GM19193 (cell line): ENCODE data around the gene BEND3.

Source experiments
- POLR2A ChIP-seq: IDR thresholded peaks from 4 replicates; pipeline ENCODE4 v1.6.1; 2011; ENCODE audit not compliant: insufficient read depth, insufficient read length; ENCODE audit errors: extremely low read depth

Gene BEND3

DNA sequence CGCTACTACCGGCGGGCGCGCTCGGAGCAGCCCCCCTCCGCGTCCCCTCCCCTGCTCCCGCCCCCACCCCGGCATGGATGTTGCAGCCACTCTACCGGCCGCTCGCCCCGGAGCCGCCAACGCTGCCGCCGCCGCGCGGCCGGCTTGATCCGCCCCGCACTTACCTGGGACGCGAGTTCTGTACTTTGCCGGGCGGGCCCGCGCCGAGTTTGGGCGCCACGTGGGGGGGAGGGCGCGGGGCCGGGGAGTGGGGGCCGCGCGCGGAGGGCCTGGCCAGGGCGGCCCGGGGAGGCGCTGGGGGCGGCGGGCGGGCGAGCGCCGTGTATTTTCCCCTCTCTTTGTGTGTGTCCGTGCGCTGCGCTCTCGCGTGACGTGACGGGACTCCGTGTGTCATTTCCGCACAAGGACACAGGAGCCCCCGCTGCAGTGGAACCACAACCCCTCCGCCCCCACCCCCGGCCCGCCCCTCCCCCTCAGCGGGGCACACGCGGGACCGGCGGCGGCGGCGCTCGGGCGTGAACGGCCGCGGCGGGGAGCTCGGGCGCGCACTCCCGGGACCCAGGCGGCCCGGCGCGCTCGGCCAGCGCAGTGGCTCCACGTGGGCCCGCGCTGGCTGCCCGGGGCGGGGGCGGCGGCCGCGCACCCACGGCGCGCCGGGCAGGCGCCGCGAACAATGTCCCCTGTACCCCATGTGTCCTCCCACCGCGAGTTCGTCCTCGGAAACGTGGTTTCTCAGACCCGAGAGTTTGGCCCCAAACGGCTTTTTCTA, at the start of gene BEND3:
BEND3 (minus strand) TSS at position 590 of the 769 bp plus-strand sequence. CDS start 16,230 bp downstream, outside the sequence.
- no peak for TF ChIP-seq POLR2A

DNA sequence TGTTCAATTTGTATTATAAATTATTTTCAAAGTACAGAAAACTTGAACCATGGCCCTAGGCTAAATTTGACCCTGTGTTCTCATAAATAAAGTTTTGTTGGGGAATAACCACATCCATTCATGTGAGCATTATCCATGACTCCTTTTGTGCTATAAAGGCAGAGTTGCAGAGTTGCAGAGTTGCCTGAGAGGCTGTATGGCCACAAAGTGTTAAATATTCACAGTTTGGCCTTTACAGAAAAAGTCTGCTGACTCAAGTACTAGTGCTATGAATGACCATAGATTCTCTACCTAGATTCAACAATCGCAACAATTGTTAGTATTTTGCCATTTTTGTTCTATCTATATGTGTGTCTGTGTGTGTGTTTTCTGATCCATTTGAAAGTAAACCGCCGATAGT, 46.2 kb upstream of the BEND3 start:
- TF ChIP-seq POLR2A: no peak

DNA sequence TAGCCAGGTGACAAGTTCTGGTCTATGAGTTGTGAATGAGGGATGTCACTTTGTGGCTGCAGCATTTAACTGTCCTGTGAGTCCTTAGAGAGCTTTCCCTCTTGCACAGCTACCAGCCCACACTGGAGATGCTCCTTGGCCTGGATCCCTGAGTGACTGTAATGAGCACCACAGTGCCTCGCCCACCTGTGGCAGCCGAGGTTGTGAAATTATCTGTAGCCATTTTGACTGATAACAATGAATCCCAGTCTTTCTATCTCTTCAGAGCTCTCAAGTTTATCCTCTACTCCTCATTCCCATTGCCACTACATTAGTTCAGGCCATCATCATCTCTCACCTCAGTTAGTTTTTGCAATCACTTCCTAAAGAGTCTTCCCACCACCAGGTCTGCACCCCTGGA, 41.3 kb upstream of the BEND3 start:
- no peak for TF ChIP-seq POLR2A

DNA sequence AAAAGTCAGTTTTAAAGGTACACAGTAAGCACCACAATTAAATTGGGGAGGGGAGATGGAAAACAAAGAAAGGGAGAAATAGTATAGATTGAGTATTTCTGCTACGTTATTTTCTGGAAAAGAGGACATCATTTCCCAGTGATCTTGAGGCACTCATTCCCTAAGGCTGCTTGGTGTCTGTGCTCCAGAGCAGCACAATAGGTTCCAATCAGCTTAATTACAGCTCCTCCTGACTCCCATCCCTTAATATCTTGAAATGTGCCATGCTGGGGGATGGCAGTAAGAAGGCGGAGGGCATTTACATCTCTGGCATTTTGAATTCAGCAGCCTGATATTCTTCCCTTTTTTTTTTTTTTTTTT, 39.5 kb upstream of the BEND3 start:
- no peak for TF ChIP-seq POLR2A

DNA sequence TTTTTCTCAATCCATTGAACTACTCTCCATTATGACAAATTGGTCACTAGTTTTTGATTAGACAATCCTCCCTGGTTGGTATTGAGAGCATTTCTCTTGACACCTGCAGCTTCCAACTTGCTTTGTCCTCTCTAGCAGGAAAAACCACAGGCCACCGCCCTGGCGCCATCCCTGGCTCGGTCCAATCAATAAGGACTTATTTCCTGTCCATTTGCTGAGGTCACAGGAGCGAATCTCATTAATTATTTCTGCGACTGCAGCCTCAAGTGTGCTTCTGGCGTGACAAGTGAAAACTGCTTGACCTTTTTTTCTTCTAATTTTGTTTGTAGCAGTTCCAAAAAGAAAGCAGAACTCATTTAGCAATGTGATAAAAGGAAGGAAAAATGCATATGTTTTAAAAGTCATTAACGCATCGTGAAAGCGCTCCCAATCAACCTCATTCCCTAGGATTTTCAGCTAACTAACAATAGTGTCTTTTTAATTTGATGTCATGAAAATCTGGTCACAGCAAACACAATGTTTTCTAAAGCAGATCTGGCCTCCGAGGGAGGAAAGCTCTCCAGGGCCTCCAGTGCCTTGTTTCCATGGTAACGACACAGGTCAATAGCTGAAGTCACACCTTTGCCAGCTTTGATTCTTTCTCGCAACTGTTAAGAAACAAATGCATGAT, 39.0 kb upstream of the BEND3 start:
- no peak for TF ChIP-seq POLR2A

DNA sequence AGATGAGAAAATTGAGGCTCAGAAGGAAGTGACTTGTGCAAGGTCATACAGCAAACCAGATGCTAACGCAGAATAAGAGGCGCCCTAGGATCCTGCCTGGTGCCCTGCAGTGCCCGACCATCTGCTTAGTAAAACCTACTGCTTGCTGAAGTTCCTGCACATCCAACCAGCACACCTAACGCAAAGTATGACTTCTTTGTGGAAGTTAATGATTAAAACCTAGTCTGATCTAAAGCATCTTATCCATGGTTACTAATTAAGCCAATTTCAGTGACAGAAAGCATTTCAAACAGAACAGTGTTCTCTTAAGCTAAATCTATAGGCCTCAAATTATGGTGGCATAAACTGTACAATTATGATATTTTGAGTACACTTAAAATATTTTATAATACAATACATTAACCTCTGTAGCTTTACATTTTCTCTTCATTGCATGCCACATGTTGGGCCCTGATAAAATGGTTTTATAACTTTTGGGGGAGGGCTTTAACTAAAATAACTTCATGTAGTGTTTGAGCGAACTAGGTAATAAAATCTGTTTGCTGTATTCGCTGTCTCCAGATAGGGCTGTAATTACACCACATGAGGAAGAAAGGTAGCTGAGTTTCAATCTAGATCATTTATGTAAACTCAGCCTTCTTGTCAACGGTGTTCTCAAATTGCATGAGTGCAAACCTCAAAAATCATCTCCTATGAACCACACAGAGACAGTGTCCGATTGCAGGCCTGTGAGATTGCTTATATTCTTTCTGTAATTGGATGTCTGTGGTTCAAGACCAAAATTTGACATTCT, 37.5 kb upstream of the BEND3 start:
- TF ChIP-seq POLR2A: no peak

DNA sequence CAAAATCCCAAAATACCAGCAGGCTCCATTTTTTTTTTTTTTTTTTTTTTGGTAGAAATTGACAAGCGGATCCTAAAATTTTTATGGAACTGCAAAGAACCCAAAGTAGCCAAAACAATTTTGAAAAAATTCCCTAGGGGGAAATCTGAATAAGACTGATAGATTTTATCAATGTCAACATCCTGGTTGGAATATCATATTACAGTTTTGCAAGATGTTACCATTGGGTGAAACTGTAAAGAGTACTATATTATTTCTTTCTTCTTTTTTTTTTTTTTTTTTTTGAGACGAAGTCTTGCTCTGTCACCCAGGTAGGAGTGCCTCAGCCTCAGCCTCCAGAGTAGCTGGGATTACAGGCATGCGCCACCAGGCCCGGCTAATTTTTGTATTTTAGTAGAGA, 29.4 kb upstream of the BEND3 start:
- no peak for TF ChIP-seq POLR2A

DNA sequence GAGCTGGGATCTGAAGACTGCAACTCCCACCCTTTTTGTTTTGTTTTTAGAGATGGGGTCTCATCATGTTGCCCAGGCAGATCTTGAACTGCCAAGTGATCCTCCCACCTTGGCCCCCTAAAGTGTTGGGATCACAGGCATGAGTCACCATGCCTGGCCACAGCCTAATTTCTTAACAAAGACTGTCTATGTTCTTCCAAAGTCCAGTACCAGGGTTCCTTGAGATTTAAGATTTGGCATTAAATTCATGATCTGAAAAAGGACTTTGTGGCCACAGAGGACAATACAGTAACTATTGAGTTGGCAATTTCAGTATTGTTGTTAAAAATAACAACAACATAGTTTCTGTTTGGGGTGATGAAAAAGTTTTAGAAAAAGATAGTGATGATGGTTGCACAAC, 28.7 kb upstream of the BEND3 start:
- TF ChIP-seq POLR2A: no peak

DNA sequence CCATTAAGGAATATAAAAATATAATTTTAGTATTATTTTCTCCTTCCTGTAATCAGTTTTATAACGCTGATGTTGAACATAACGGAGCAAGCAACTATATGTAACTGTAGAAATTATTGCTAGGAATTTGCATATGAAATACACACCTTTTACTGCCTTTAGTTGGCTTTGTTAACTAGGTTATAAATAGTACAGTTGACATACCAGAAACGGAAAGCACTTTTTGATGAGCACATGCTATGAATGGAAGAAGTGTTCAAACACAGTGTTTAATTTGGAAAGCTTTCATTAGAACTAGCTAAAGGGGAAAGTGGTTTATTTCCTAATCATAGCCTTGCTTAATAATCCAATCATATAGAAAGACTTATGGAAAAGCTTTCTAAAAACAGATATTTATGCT, 25.3 kb upstream of the BEND3 start:
- no peak for TF ChIP-seq POLR2A

DNA sequence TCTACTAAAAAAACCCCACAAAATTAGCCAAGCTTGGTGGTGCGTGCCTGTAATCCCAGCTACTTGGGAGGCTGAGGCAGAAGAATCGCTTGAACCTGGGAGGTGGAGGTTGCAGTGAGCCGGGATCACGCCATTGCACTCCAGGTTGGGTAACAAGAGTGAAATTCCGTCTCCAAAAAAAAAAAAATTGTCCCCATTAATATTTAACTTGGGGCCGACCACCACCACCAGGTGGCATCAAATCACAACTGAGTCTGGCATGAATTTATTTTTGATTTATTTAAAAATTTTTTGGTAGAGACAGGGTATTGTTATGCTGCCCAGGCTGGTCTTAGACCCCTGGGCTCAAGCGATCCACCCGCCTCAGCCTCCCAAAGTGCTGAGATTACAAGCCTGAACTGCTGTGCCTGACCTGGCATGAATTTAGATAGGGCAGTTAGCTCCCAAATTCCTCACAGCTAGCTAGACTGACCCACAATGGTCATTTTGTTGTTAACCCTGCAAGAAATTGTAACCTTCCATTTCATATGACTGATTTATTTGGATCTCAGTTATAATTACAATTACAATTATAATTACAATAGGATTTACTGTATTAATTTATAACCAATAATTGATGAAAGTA, 17.1 kb upstream of the BEND3 start:
- TF ChIP-seq POLR2A: no peak

DNA sequence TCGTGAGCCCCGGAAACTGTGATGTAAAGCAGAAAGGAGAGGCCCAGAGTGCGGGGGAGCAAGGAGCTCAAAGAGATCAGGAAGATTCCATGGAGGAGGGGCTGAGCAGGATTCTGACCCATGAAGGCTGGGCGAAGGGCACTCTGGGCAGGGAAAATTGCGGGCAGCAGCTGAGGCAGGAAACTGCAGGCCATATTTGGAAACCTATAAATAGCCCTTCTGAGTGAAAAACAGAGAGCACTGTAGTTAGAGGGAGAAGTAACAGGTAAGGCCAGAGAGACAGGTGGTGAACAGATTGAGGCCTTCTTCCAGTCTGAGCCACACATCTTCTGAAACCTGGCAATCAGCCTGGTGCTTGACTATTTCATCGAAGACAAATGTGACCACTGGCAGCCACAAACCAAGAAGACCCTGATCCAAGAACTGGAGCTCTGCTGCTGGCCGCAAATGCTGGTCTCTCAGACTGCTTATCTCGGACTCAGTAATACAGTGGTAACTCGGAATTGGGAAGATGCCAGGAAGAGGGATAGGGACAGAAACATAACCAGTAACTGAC, 14.1 kb upstream of the BEND3 start:
- no peak for TF ChIP-seq POLR2A

DNA sequence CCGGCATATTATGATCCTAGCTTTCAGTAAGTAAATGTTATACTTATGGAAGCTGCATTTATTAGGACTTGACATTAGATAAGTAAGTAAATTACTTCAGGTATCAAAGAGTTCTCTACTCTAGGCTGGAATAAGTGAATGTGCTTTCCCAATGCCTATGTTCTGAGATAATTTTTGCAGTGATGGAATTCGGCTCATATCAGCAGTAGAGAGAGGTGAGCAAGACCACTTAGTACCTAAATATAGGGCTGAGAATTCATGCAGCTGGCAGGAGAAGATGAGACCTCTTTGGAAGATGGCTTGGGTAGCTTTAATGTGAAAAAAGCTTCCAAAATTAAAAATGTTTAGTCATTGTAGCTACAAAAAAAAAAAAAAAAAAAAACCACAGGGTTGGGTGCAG, 13.3 kb upstream of the BEND3 start:
- no peak for TF ChIP-seq POLR2A

DNA sequence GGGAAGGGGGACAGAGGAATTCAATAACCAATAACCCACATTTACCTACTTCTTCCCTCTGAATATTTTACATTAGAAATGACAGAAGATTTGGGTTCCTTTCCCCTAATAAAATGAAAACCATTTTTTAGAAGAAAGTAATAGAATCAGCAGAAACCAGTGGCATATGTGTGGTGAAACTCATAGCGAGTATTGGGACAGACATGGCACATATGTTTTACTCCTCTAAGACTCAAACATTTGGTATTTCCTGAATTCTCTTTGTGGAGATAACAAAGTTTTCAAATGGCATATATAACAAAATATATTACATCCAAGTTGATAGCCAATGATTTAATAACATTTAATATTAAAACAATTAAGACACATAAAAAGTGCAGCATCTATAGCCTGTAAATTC, 12.9 kb upstream of the BEND3 start:
- TF ChIP-seq POLR2A: no peak

DNA sequence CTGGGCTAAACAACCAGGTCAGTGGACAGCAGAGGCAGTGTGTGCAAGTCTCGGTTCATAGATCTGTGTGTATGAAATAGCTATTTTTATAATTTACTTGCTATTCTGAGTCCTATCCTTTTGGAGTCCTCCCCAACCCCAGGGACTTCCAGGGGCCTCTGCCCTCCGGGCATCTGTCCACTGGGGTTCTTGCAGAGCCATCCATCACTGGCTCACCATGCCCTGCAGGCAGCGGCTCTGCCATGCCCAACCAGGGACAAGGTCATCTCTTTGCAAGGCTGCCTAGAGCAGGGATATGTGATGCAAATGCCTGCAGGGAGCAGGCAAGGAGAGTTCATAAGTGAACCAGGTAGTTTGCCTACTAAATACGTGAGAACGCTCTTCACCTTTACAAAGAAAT, 10.5 kb upstream of the BEND3 start:
- TF ChIP-seq POLR2A: no peak

DNA sequence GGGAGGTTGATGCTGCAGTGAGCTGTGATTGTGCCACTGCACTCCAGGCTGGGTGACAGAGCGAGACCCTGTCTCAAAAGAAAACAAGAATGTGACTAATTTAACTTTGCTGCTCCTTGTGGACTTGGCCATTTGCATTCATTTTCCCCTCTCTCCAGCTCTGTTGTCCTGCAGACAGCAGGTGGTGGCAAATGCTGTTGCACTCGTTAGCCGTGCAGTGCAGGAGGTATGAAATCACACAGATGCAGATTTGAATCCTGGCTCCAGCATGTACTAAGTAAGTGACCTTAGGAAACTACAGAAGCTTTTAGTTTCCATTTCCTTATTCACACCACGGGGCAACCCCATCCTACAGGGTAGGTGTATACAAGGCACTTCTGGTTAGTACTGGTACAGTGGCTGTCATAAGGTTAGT, 9.6 kb upstream of the BEND3 start:
- TF ChIP-seq POLR2A: no peak
